Psoas muscle (tissue), 8 donors: ENCODE data around the gene UMODL1. TPM values are rescaled to one million over a fixed set of nuclear protein-coding genes. Genes with fewer than 3 reads are reported as not detected.

ENCODE experiments used
- ATAC-seq, 4 donors: fragments of 200-7000 bp; cut with Tn5 transposase; one replicate each; pipeline ENCODE4 v1.9.1; 2020; ENCODE audit warnings: moderate library complexity in 3 of 4, mild to moderate bottlenecking in 2 of 4
- DNase-seq, 2 donors: peaks; one replicate each; pipeline ENCODE4 v3.0.0-alpha.2; 2020
- H3K27ac ChIP-seq: fragments of 200-600 bp; one replicate; pipeline ENCODE4 v1.8.0; 2022
- H3K27me3 ChIP-seq, 3 donors: fragments of 200-600 bp in 1 of 3; one replicate each; pipeline versions ENCODE4 v1.6.1 to v1.8.0; 2013 to 2022; ENCODE audit warnings: low read length in 2 of 3, mild to moderate bottlenecking in 2 of 3, moderate library complexity in 1 of 3; ENCODE audit not compliant: insufficient read depth in 3 of 3
- H3K36me3 ChIP-seq, 2 donors: fragments of 200-600 bp in 1 of 2; one replicate each; pipeline versions ENCODE4 v1.6.1 to v1.8.0; 2013 to 2022; ENCODE audit warnings: low read depth in 1 of 2, mild to moderate bottlenecking in 1 of 2, moderate library complexity in 1 of 2; ENCODE audit not compliant: insufficient read depth in 1 of 2
- H3K4me1 ChIP-seq: fragments of 200-600 bp; one replicate; pipeline ENCODE4 v1.8.0; 2022
- H3K4me3 ChIP-seq: fragments of 200-600 bp; one replicate; pipeline ENCODE4 v1.8.0; 2022; ENCODE audit warnings: mild to moderate bottlenecking
- H3K9me3 ChIP-seq: fragments of 200-600 bp; one replicate; pipeline ENCODE4 v1.8.0; 2022
- CTCF ChIP-seq: fragments of 200-600 bp; IDR thresholded peaks from one replicate; pipeline ENCODE4 v1.8.0; 2022; ENCODE audit warnings: antibody characterized with exemption
- WGBS, 3 donors: extraction: QIAGEN DNeasy Blood & Tissue Kit; methylation state at CpG; one replicate each; pipeline versions ENCODE4 v1.1.6 to v1.1.7; 2013; 5-methylcytosine and 5-hydroxymethylcytosine counted together
- intact Hi-C, 2 donors: fragments of 100-400 bp; cut with DNase I; formaldehyde crosslinking; loops; one replicate each; pipeline versions ENCODE4 v1.11.0 to v1.14.2; 2022
- polyA plus RNA-seq, 3 donors: library from polyadenylated mRNA; stranded (reverse); fragments of 200-250 nt; gene quantifications; one replicate each; pipeline ENCODE4 v1.2.3, GENCODE V29; 2013
- total RNA-seq, 4 donors: library from RNA; stranded (reverse); fragmentation: NEBNext Ultra II Directional in 2 of 4; extraction: Animal tissue kit (Norgen Biotek cat#: 25700) in 2 of 4; gene quantifications; one replicate each; pipeline versions ENCODE4 v1.2.1 to v1.2.4, GENCODE V29; 2021 to 2023
- donor health status: healthy with polysubstance abuse.
- donor health status: DM: no; HTN: no; CAD: no; lungs with moderate emphysema.
- donor health status: Bipolar disorder and iron deficiency.
- donor health status: healthy.
- donor health status: DM: yes; HTN: yes; CAD: no.
- donor health status: DM: no; HTN: no; CAD: no.
- donor health status: DM: no; HTN: no; CAD: no.
- donor health status: DM: yes; HTN: yes; CAD: no.

Gene UMODL1
- total and polyA plus RNA-seq, 7 donors = not detected

GRCh38 chr21:42081931-42082381 is 10.8 kb downstream of the UMODL1 start:
- TF ChIP-seq CTCF = no peak
- Histone ChIP-seq H3K27me3 (peaks cover 0 to 2% (median 0%) of the 10 kb centered on the region in 3 donors), H3K4me1 (no peaks in the 10 kb centered on the region), H3K36me3 (no peaks in the 10 kb centered on the region), H3K9me3 (no peaks in the 10 kb centered on the region), H3K27ac (no peak overlapping the region), H3K4me3 (no peak overlapping the region)
- 70 to 74% (median 72%) methylated on average over 18 of the region's 18 CpGs for WGBS, 3 donors
- ATAC-seq (no peak), DNase-seq (no peak)
- intact Hi-C loops = no loop called here

- Histone ChIP-seq H3K9me3 (no peaks in the 10 kb centered on the region), H3K27ac (no peak overlapping the region), H3K4me3 (no peak overlapping the region), H3K4me1 (no peaks in the 10 kb centered on the region), H3K27me3 (peaks cover 0 to 2% (median 0%) of the 10 kb centered on the region in 3 donors), H3K36me3 (no peaks in the 10 kb centered on the region)
- 77 to 86% (median 78%) methylated on average over 20 to 22 of the region's 22 CpGs for whole genome bisulfite sequencing, 3 donors
- ATAC-seq = no peak
- no peak for TF ChIP-seq CTCF
- intact Hi-C loops = no loop called here
- DNase-seq = no peak
Measured at GRCh38 chr21:42082501-42083360, 11.6 kb downstream of the UMODL1 start.

- no peak overlapping the region for H3K27ac ChIP-seq
- H3K27me3 ChIP-seq = peaks cover 0 to 2% (median 0%) of the 10 kb centered on the region in 3 donors
- no peaks in the 10 kb centered on the region for H3K36me3 ChIP-seq
- ATAC-seq (no peak), DNase-seq (no peak)
- no peak for TF ChIP-seq CTCF
- no peaks in the 10 kb centered on the region for H3K4me1 ChIP-seq
- intact Hi-C loops = no loop called here
- 85 to 95% (median 87%) methylated on average over 5 to 6 of the region's 6 CpGs for whole genome bisulfite sequencing, 3 donors
- no peak overlapping the region for H3K4me3 ChIP-seq
- no peaks in the 10 kb centered on the region for H3K9me3 ChIP-seq
Measured at GRCh38 chr21:42083361-42083690, 12.2 kb downstream of the UMODL1 start.

- Histone ChIP-seq H3K27me3 (peaks cover 0 to 3% (median 2%) of the 10 kb centered on the region in 3 donors), H3K36me3 (no peaks in the 10 kb centered on the region), H3K4me1 (no peaks in the 10 kb centered on the region), H3K4me3 (no peak overlapping the region), H3K9me3 (no peaks in the 10 kb centered on the region), H3K27ac (no peak overlapping the region)
- 88 to 92% (median 90%) methylated on average over 12 of the region's 12 CpGs for WGBS, 3 donors
- ATAC-seq (no peak), DNase-seq (no peak)
- intact Hi-C loops = no loop called here
- TF ChIP-seq CTCF = no peak
Measured at GRCh38 chr21:42084079-42084478, 13.0 kb downstream of the UMODL1 start.
